ENCODE results near the gene GAK.
A peak's percentile ranks its signal among the peaks of the same experiment; 100 is the strongest.

The GAK gene

GRCh38 chr4:845836-846251, 86.3 kb downstream of the GAK start:
- TF ChIP-seq, protein P1, sequence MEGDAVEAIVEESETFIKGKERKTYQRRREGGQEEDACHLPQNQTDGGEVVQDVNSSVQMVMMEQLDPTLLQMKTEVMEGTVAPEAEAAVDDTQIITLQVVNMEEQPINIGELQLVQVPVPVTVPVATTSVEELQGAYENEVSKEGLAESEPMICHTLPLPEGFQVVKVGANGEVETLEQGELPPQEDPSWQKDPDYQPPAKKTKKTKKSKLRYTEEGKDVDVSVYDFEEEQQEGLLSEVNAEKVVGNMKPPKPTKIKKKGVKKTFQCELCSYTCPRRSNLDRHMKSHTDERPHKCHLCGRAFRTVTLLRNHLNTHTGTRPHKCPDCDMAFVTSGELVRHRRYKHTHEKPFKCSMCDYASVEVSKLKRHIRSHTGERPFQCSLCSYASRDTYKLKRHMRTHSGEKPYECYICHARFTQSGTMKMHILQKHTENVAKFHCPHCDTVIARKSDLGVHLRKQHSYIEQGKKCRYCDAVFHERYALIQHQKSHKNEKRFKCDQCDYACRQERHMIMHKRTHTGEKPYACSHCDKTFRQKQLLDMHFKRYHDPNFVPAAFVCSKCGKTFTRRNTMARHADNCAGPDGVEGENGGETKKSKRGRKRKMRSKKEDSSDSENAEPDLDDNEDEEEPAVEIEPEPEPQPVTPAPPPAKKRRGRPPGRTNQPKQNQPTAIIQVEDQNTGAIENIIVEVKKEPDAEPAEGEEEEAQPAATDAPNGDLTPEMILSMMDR (conservative IDR thresholded peaks at IDR 0.05; ENCODE audit: low read depth, low read length): no peak
- DNase-seq (ENCODE audit: low read depth): peak; percentile 33
- no peak overlapping the region for H3K4me3 ChIP-seq (ENCODE audit: low read depth, low read length)

GRCh38 chr4:845233-845835, 86.8 kb downstream of the GAK start:
- TF ChIP-seq, protein P1 (conservative IDR thresholded peaks at IDR 0.05; ENCODE audit: low read depth, low read length): no peak
- peak; percentile 51 for DNase-seq (ENCODE audit: low read depth)
- no peak overlapping the region for H3K4me3 ChIP-seq (ENCODE audit: low read depth, low read length)

- H3K4me3 ChIP-seq (ENCODE audit: low read depth, low read length): no peak overlapping the region
- no peak for DNase-seq (ENCODE audit: low read depth)
- TF ChIP-seq, protein P1 (conservative IDR thresholded peaks at IDR 0.05; ENCODE audit: low read depth, low read length): no peak
Measured at GRCh38 chr4:844752-845232, 87.3 kb downstream of the GAK start.

GRCh38 chr4:839675-840443, 92.3 kb downstream of the GAK start:
- no peak overlapping the region for H3K4me3 ChIP-seq (ENCODE audit: low read depth, low read length)
- DNase-seq (ENCODE audit: low read depth): no peak
- TF ChIP-seq, protein P1 (conservative IDR thresholded peaks at IDR 0.05; ENCODE audit: low read depth, low read length): no peak

DNA sequence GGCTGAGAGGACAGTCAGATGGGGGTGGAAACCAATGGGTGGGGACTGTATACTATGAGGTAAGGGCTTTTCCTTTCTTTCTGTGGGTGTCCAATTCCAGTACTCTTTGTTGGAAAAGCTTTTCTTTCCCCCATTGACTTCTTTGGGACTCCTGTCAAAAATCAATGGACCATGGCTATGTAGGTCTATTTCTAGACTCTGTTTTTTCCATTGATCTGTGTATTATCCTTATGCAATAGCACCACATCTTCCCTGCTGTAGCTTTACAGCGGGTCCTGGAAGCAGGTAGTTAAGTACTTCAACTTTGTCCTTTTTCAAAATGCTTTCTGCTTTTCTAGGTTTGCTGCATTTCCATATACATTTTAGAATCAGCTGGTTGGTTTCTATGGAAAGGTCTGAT, 94.3 kb downstream of the GAK start:
- H3K4me3 ChIP-seq (ENCODE audit: low read depth, low read length): no peak overlapping the region
- no peak for DNase-seq (ENCODE audit: low read depth)
- TF ChIP-seq, protein P1 (conservative IDR thresholded peaks at IDR 0.05; ENCODE audit: low read depth, low read length): no peak

DNA sequence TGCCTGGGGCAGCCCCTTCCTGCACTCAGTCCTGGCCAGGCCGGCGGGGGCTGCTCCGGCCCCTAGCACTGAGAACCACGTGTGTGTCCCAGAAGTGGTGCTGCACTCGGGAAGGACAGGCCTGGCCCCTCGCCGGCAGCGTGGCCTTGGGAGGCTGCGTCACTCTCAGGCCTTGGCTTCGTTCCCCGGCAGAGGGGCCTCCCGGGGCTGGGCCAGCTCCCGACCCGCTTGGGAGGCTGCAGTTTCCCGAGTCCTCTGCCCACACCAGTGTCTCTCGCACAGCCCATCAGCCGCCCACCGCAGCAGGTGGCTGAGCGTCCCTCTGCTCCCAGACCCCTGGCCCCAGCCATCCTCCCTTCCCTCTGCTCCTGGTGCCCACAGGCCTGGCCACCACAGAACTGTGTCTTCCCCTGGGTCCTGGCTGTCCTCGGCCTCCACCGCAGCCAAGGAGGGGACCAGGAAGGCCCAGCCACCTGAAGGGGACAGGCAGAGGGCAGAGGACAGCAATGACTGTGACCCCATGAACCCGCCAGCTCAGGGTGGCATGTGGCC, 95.3 kb downstream of the GAK start:
- no peak overlapping the region for H3K4me3 ChIP-seq (ENCODE audit: low read depth, low read length)
- TF ChIP-seq, protein P1 (conservative IDR thresholded peaks at IDR 0.05; ENCODE audit: low read depth, low read length): no peak
- DNase-seq (ENCODE audit: low read depth): no peak

All from choroid plexus epithelial cell (primary cell).